ENCODE results near the gene CRIM1.

DNA sequence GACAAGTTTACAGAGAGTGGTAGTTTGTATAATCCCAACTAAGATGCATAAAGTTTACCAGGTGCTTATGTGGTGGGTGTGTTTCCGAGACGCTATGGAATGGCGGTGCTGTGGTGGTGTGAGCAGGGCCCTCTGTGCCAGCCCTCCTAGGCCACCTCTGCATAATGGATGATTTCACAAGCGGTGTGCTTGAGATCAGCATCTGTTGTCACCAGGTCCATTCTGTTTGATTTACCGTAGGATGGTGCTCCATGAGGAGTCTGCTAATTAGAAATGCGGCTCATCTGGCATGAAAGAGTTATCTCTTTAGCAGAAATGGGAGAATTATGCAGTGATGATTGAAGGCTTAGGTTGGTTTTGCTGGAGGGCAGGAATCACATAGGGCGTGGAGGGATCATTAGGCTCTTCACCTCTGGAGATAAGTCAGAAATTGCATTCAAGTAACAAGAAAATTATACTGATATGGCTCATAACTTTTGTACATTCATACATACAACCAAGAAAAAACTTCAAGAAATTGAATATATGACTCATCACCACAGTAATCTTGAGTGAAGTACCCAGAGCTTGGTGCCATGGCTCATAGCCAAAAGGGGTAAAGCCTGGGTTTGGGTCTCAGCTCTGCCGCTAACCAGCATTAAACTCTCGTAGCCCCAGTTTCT, 41.4 kb downstream of the CRIM1 start:
- TF ChIP-seq, protein P1, sequence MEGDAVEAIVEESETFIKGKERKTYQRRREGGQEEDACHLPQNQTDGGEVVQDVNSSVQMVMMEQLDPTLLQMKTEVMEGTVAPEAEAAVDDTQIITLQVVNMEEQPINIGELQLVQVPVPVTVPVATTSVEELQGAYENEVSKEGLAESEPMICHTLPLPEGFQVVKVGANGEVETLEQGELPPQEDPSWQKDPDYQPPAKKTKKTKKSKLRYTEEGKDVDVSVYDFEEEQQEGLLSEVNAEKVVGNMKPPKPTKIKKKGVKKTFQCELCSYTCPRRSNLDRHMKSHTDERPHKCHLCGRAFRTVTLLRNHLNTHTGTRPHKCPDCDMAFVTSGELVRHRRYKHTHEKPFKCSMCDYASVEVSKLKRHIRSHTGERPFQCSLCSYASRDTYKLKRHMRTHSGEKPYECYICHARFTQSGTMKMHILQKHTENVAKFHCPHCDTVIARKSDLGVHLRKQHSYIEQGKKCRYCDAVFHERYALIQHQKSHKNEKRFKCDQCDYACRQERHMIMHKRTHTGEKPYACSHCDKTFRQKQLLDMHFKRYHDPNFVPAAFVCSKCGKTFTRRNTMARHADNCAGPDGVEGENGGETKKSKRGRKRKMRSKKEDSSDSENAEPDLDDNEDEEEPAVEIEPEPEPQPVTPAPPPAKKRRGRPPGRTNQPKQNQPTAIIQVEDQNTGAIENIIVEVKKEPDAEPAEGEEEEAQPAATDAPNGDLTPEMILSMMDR (IDR thresholded peaks at IDR 0.05; ENCODE audit: low read depth, low read length, missing input control) = no peak
- no peak for TF ChIP-seq SP1 (IDR thresholded peaks at IDR 0.05)
- TF ChIP-seq TAF1 (conservative IDR thresholded peaks at IDR 0.05) = no peak
- TF ChIP-seq RXRA (IDR thresholded peaks at IDR 0.05) = no peak
- no peak for TF ChIP-seq HNF4G (IDR thresholded peaks at IDR 0.05)
- TF ChIP-seq, protein P2, sequence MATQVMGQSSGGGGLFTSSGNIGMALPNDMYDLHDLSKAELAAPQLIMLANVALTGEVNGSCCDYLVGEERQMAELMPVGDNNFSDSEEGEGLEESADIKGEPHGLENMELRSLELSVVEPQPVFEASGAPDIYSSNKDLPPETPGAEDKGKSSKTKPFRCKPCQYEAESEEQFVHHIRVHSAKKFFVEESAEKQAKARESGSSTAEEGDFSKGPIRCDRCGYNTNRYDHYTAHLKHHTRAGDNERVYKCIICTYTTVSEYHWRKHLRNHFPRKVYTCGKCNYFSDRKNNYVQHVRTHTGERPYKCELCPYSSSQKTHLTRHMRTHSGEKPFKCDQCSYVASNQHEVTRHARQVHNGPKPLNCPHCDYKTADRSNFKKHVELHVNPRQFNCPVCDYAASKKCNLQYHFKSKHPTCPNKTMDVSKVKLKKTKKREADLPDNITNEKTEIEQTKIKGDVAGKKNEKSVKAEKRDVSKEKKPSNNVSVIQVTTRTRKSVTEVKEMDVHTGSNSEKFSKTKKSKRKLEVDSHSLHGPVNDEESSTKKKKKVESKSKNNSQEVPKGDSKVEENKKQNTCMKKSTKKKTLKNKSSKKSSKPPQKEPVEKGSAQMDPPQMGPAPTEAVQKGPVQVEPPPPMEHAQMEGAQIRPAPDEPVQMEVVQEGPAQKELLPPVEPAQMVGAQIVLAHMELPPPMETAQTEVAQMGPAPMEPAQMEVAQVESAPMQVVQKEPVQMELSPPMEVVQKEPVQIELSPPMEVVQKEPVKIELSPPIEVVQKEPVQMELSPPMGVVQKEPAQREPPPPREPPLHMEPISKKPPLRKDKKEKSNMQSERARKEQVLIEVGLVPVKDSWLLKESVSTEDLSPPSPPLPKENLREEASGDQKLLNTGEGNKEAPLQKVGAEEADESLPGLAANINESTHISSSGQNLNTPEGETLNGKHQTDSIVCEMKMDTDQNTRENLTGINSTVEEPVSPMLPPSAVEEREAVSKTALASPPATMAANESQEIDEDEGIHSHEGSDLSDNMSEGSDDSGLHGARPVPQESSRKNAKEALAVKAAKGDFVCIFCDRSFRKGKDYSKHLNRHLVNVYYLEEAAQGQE (IDR thresholded peaks at IDR 0.05) = no peak
- TF ChIP-seq MAX (IDR thresholded peaks at IDR 0.05) = no peak
- TF ChIP-seq JUND (IDR thresholded peaks at IDR 0.05) = no peak
- TF ChIP-seq, protein P3, sequence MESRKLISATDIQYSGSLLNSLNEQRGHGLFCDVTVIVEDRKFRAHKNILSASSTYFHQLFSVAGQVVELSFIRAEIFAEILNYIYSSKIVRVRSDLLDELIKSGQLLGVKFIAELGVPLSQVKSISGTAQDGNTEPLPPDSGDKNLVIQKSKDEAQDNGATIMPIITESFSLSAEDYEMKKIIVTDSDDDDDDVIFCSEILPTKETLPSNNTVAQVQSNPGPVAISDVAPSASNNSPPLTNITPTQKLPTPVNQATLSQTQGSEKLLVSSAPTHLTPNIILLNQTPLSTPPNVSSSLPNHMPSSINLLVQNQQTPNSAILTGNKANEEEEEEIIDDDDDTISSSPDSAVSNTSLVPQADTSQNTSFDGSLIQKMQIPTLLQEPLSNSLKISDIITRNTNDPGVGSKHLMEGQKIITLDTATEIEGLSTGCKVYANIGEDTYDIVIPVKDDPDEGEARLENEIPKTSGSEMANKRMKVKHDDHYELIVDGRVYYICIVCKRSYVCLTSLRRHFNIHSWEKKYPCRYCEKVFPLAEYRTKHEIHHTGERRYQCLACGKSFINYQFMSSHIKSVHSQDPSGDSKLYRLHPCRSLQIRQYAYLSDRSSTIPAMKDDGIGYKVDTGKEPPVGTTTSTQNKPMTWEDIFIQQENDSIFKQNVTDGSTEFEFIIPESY (IDR thresholded peaks at IDR 0.05) = no peak
- TF ChIP-seq EGR1 (IDR thresholded peaks at IDR 0.05; ENCODE audit: low read depth in 2 of 2) = no peak
- no peak for TF ChIP-seq RAD21 (IDR thresholded peaks at IDR 0.05)
